HFFc6 (cell line): ENCODE results near the gene CTTNBP2NL. TPM values are rescaled to one million over a fixed set of nuclear protein-coding genes. Genes with fewer than 3 reads are reported as not detected.

Source experiments
- DNase-seq: peaks from one replicate; pipeline ENCODE4 v3.0.0-alpha.2; 2018
- H3K27ac Mint-ChIP-seq: 2 replicates; pipeline ENCODE4 v1.8.0; 2020; ENCODE audit warnings: mild to moderate bottlenecking, mixed read lengths
- H3K27me3 Mint-ChIP-seq: 2 replicates; pipeline ENCODE4 v1.8.0; 2021; ENCODE audit warnings: mild to moderate bottlenecking, moderate library complexity, mixed read lengths; ENCODE audit not compliant: insufficient read depth
- H3K36me3 Mint-ChIP-seq: 2 replicates; pipeline ENCODE4 v1.8.0; 2021; ENCODE audit warnings: low read depth, mixed read lengths
- H3K4me1 Mint-ChIP-seq: 2 replicates; pipeline ENCODE4 v1.8.0; 2020; ENCODE audit warnings: low read depth, mixed read lengths
- H3K4me3 Mint-ChIP-seq: 2 replicates; pipeline ENCODE4 v1.8.0; 2020; ENCODE audit warnings: mild to moderate bottlenecking, moderate library complexity, mixed read lengths
- H3K9me3 Mint-ChIP-seq: 2 replicates; pipeline ENCODE4 v1.8.0; 2020; ENCODE audit warnings: mild to moderate bottlenecking, mixed read lengths
- CTCF ChIP-seq: fragments of 200-600 bp; sonication (generic); IDR thresholded peaks from 2 replicates; pipeline ENCODE4 v1.5.0; 2021; ENCODE audit warnings: antibody characterized with exemption, mild to moderate bottlenecking
- total RNA-seq, 6 experiments: library from RNA; stranded (reverse); fragmentation: NEBNext Ultra II Directional; extraction: Animal tissue kit (Norgen Biotek cat#: 25700); gene quantifications; 2 replicates in 1 of 6; 3 replicates in 5 of 6; pipeline ENCODE4 v1.2.3, GENCODE V29; 2021

CTTNBP2NL gene
- total RNA-seq, 6 experiments from 2014 or later: 71.9 to 80.8 (median 76.5) TPM

- Mint-ChIP-seq H3K27me3 (no peaks in the 10 kb centered on the region; the same call in none of the 2 replicates), H3K36me3 (peaks cover 30% of the 10 kb centered on the region), H3K9me3 (no peaks in the 10 kb centered on the region), H3K4me1 (peaks cover 59% of the 10 kb centered on the region), H3K4me3 (no peak overlapping the region), H3K27ac (peak overlapping the region; percentile 5; the same call in 1 of the 2 replicates)
- TF ChIP-seq CTCF: no peak
- no peak for DNase-seq
These were observed 58.3 kb downstream of the CTTNBP2NL start for GRCh38 chr1:112454316-112454715.

DNA sequence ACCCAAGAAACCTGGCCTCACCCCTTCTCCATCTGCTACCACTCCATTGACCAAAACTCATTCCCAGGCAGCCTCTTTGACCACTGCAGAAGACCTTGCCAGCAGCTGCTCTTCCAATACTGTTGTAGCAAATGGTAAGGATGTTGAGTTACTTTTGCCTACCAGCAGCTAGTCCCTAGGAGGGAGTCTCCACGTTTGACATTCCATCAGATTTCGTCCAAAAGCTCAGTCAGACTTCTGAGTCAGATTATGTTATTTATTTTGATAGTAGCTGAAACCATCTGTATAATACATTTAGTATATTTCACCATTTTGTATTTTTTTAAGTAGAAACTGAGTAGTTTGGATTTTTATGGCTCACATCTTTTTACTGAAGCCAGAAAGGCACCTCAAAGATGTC, 61.2 kb downstream of the CTTNBP2NL start:
- H3K4me1 Mint-ChIP-seq: peaks cover 63% of the 10 kb centered on the region
- H3K36me3 Mint-ChIP-seq: peaks cover 30% of the 10 kb centered on the region

DNA sequence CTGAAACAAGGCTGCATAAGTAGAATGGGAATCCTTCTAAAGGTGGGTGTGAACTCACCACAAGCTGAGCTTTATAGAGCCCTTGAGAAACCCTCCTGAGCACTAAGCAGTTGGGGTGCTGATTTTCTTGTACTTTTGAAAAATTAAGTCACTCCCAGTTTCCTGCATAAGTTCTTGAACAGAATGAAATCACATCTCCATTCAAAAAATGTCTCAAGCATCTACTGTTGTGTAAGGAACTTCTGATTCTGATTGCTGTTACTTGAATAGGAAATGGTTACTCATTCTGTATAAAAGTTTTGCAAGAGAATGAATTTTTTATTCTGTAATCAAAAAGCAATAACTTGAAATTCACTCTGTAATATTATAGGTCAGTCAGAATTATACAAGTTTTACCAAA, 61.9 kb downstream of the CTTNBP2NL start:
- TF ChIP-seq CTCF: no peak
- H3K27me3 Mint-ChIP-seq: peaks cover 3% of the 10 kb centered on the region
- H3K4me3 Mint-ChIP-seq: no peak overlapping the region
- peaks cover 30% of the 10 kb centered on the region for H3K36me3 Mint-ChIP-seq
- peaks cover 63% of the 10 kb centered on the region for H3K4me1 Mint-ChIP-seq
- peak overlapping the region; percentile 58; the same call in 1 of the 2 replicates for H3K27ac Mint-ChIP-seq
- no peak for DNase-seq
- no peaks in the 10 kb centered on the region for H3K9me3 Mint-ChIP-seq

More for the DNA sequence above, 61.2 kb downstream of the CTTNBP2NL start:
- no peak for TF ChIP-seq CTCF
- Mint-ChIP-seq H3K27ac (peak overlapping the region; percentile 58), H3K27me3 (peaks cover 3% of the 10 kb centered on the region), H3K9me3 (no peaks in the 10 kb centered on the region), H3K4me3 (peak overlapping the region; percentile 26; the same call in 1 of the 2 replicates)
- DNase-seq: no peak

- Mint-ChIP-seq H3K27me3 (peaks cover 3% of the 10 kb centered on the region), H3K4me3 (no peak overlapping the region), H3K9me3 (no peaks in the 10 kb centered on the region), H3K27ac (no peak overlapping the region), H3K4me1 (peaks cover 63% of the 10 kb centered on the region), H3K36me3 (peaks cover 30% of the 10 kb centered on the region)
- DNase-seq: no peak
- no peak for TF ChIP-seq CTCF
These were observed 62.7 kb downstream of the CTTNBP2NL start for GRCh38 chr1:112458756-112459155.

DNA sequence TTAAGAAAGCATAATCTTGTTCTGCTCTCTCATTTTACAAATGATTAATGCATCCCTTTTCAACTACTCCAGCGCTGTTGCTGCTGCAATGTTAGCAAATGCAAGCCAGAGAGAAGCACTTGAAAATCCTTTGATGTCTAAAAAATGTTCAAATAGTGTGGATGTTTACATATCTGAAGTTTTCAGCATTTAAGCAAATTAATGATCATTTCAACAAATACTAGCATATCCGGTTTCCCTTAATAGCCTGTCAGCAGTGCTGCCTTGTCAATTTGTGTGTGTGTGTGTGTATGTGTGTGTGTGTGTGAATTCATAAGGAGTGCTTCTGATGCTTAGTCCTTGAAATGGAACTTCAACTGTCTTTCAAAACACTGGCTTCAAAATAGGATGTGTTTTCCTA, 64.6 kb downstream of the CTTNBP2NL start:
- peaks cover 74% of the 10 kb centered on the region for H3K4me1 Mint-ChIP-seq
- no peak overlapping the region for H3K4me3 Mint-ChIP-seq
- no peak overlapping the region; the same call in 1 of the 2 replicates for H3K27ac Mint-ChIP-seq
- DNase-seq: no peak
- TF ChIP-seq CTCF: no peak
- peaks cover 3% of the 10 kb centered on the region for H3K27me3 Mint-ChIP-seq
- H3K36me3 Mint-ChIP-seq: peaks cover 21% of the 10 kb centered on the region
- H3K9me3 Mint-ChIP-seq: no peaks in the 10 kb centered on the region
